Osteoblast (primary cell): ENCODE measurements around the gene LNX2. TPM values are rescaled to one million over a fixed set of nuclear protein-coding genes. Genes with fewer than 3 reads are reported as not detected.

ENCODE experiments used
- DNase-seq: peaks from one replicate; pipeline ENCODE4 v3.0.0; 2011; ENCODE audit warnings: low spot score, mixed read lengths; ENCODE audit not compliant: insufficient read length; ENCODE audit errors: missing footprints
- H2AFZ ChIP-seq: 2 replicates; pipeline ENCODE4 v1.6.0; 2011; ENCODE audit warnings: mild to moderate bottlenecking, low read length
- H3K27ac ChIP-seq: 2 replicates; pipeline ENCODE4 v1.5.1; 2011; ENCODE audit warnings: mild to moderate bottlenecking, low read depth, low read length, moderate library complexity
- H3K27me3 ChIP-seq: 2 replicates; pipeline ENCODE4 v1.6.0; 2012; ENCODE audit warnings: mild to moderate bottlenecking, control low read depth, inconsistent platforms, low read length, moderate library complexity; ENCODE audit not compliant: insufficient read depth
- H3K36me3 ChIP-seq: 2 replicates; pipeline ENCODE4 v1.5.1; 2011; ENCODE audit warnings: mild to moderate bottlenecking, low read length, control low read depth, moderate library complexity; ENCODE audit not compliant: insufficient read depth
- H3K4me1 ChIP-seq: 2 replicates; pipeline ENCODE4 v1.5.1; 2011; ENCODE audit warnings: mild to moderate bottlenecking, low read length, control low read depth, moderate library complexity; ENCODE audit not compliant: insufficient read depth
- H3K4me2 ChIP-seq: 2 replicates; pipeline ENCODE4 v1.6.0; 2011; ENCODE audit warnings: mild to moderate bottlenecking, low read length; ENCODE audit not compliant: insufficient read depth
- H3K4me3 ChIP-seq: fragments of 200-600 bp; sonication (generic); 3 replicates; pipeline ENCODE4 v1.5.1; 2012; ENCODE audit warnings: mild to moderate bottlenecking, low read length, inconsistent platforms; ENCODE audit not compliant: insufficient read depth
- H3K79me2 ChIP-seq: 2 replicates; pipeline ENCODE4 v1.6.0; 2012; ENCODE audit warnings: mild to moderate bottlenecking, low read length, control low read depth, inconsistent platforms; ENCODE audit not compliant: insufficient read depth
- H3K9me3 ChIP-seq: 2 replicates; pipeline ENCODE4 v1.5.1; 2011; ENCODE audit warnings: low read depth, low read length, control low read depth
- H4K20me1 ChIP-seq: 2 replicates; pipeline ENCODE4 v1.6.0; 2012; ENCODE audit warnings: mild to moderate bottlenecking, low read length, control low read depth; ENCODE audit not compliant: insufficient read depth
- total RNA-seq: library from RNA; depleted of rRNA; stranded (reverse); fragments of >200 nt; gene quantifications from 2 replicates; pipeline ENCODE4 v1.2.3, GENCODE V29; 2012
- TF ChIP-seq, protein P1 (sequence below): IDR thresholded peaks from 2 replicates; pipeline ENCODE4 v1.5.1; 2011; ENCODE audit warnings: mild to moderate bottlenecking, low read depth, low read length, moderate library complexity; ENCODE audit errors: extremely low read depth

Gene LNX2
- total RNA-seq, 1 donor, result 15.2 TPM

DNA sequence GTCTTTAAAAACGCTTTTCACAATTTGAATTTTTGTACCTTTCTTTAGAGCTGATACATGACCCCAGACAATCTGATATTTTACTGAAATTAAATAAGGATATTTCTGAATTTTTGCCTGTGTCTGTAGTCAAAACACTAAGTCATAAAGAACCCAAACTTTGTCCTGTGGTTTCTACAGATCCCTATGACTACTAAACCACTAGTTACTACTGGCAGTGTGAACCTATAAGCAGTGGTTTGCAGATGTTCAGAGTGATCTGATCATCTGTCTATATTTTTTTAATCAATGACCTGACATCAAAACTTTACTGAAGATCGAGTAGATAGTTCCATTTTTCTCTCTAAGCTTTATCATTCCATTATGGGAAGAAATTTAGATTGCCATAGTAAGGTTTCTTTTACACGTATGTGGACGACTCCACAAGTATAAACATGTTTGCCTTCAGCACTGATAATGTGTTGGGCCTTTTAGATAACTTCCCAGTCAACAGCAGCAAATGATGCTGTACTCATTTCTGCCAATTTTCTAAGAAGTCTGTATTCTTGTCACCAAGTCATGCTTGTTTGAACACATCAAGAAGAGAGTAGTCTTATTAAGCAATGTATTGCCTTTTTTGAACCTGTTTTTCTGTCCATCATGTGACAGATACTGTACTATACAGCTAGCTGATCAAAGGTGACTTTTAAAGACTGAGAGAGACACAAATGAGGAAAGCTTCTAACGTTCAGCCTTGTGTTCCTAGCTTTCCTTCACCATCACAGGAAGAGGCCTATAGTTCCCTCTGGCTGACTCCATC is 23.2 kb upstream of the LNX2 start:
- Histone ChIP-seq H3K27ac (peak overlapping the region; percentile 17), H3K27me3 (no peaks in the 10 kb centered on the region), H3K79me2 (peaks cover 58% of the 10 kb centered on the region), H3K4me1 (peaks cover 10% of the 10 kb centered on the region), H2AFZ (no peak overlapping the region), H3K9me3 (no peaks in the 10 kb centered on the region), H3K4me2 (peak overlapping the region; percentile 0), H4K20me1 (peaks cover 20% of the 10 kb centered on the region), H3K36me3 (peaks cover 5% of the 10 kb centered on the region), H3K4me3 (no peak overlapping the region)
- TF ChIP-seq, protein P1, sequence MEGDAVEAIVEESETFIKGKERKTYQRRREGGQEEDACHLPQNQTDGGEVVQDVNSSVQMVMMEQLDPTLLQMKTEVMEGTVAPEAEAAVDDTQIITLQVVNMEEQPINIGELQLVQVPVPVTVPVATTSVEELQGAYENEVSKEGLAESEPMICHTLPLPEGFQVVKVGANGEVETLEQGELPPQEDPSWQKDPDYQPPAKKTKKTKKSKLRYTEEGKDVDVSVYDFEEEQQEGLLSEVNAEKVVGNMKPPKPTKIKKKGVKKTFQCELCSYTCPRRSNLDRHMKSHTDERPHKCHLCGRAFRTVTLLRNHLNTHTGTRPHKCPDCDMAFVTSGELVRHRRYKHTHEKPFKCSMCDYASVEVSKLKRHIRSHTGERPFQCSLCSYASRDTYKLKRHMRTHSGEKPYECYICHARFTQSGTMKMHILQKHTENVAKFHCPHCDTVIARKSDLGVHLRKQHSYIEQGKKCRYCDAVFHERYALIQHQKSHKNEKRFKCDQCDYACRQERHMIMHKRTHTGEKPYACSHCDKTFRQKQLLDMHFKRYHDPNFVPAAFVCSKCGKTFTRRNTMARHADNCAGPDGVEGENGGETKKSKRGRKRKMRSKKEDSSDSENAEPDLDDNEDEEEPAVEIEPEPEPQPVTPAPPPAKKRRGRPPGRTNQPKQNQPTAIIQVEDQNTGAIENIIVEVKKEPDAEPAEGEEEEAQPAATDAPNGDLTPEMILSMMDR, result no peak
- no peak for DNase-seq

DNA sequence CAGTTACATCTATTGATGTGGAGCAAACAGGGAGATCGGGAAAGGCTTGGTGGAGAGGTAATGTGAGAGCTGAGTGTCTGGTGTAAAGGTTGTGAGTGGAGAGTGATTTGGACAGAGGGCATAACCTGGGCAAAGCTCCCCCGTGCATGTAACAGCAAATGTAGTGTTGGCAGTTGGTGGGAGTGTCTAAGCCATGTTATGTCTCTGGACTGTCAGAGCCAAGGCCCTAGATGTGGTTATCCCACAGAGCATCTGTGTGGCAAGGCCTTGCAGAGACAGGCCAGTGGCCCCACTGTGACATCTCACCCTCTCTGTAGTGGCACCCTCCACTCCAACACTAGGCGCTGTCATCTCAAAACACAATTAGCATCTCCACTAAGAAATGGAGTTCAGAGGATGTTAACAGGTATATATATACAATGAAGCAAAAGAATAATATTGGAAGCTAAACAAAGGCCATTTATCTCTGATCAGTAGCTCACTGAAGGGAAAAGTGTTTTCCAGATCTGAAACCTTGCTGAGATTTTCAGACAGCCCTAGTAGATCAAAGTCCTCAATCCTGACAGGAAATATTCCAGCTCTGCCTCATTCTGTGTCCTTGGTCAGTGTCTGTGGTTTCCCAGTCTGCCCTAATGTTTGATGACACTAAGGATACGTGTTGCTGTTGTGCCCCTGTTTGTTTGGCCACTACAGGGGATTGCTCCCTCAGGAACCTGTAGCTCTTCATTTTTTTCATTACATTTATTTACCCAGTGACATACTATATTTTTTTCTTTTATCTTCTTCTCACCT is 21.6 kb upstream of the LNX2 start:
- DNase-seq, result no peak
- no peak overlapping the region for H3K27ac ChIP-seq
- no peaks in the 10 kb centered on the region for H3K9me3 ChIP-seq
- peaks cover 10% of the 10 kb centered on the region for H3K4me1 ChIP-seq
- no peak overlapping the region for H3K4me2 ChIP-seq
- no peak overlapping the region for H2AFZ ChIP-seq
- peaks cover 67% of the 10 kb centered on the region for H3K79me2 ChIP-seq
- peaks cover 28% of the 10 kb centered on the region for H4K20me1 ChIP-seq
- H3K27me3 ChIP-seq, result no peaks in the 10 kb centered on the region
- H3K36me3 ChIP-seq, result no peaks in the 10 kb centered on the region
- TF ChIP-seq, protein P1, result no peak
- H3K4me3 ChIP-seq, result no peak overlapping the region

DNA sequence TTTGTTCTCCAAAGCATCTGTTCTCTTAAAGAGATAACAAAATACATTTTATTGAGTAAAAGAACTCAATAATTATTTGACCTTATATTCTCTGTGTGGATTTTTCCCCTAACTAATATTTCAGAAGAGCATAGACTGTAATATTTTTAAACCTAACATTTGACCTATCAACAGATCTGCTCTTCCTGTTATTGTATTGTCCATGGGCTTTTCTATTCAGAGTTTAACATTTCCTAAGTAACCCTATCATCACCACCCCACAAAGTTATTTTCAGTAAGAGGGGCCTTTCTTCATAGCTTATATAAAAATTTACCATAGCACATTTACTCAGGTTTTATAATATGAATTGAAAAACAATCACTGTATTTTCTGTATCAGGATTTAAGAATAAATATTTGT is 18.9 kb upstream of the LNX2 start:
- Histone ChIP-seq H3K4me2 (no peak overlapping the region), H3K4me1 (peaks cover 9% of the 10 kb centered on the region), H3K9me3 (no peaks in the 10 kb centered on the region), H4K20me1 (peaks cover 24% of the 10 kb centered on the region), H3K4me3 (no peak overlapping the region), H3K79me2 (peaks cover 70% of the 10 kb centered on the region), H2AFZ (no peak overlapping the region), H3K36me3 (no peaks in the 10 kb centered on the region), H3K27ac (no peak overlapping the region), H3K27me3 (no peaks in the 10 kb centered on the region)
- DNase-seq, result no peak
- TF ChIP-seq, protein P1, result no peak

DNA sequence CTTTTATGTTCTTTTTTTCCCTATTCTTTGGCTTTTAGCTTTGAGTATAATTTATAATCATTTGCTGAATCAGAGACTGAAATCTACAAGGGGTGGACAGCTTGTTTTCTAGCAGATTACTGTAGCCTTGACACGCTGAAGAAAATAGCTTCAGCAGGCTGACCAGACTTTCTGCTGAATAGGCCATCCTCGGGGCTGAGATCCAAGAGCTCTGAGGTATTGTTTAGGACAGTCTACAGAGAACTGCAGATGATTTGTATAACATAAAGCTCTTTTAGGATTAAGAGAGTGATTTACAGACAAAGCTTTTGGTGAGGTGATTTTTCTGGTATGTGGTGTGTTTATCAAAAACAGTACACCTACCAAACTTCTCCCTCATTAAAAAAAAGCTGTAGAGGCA is 18.2 kb upstream of the LNX2 start:
- H3K27me3 ChIP-seq, result no peaks in the 10 kb centered on the region
- peaks cover 28% of the 10 kb centered on the region for H4K20me1 ChIP-seq
- H3K36me3 ChIP-seq, result no peaks in the 10 kb centered on the region
- TF ChIP-seq, protein P1, result no peak
- H3K9me3 ChIP-seq, result no peaks in the 10 kb centered on the region
- H3K4me1 ChIP-seq, result peaks cover 3% of the 10 kb centered on the region
- no peak overlapping the region for H3K4me2 ChIP-seq
- no peak overlapping the region for H2AFZ ChIP-seq
- no peak for DNase-seq
- H3K4me3 ChIP-seq, result no peak overlapping the region
- peaks cover 72% of the 10 kb centered on the region for H3K79me2 ChIP-seq
- H3K27ac ChIP-seq, result no peak overlapping the region
